Kidney epithelial cell (primary cell): Measurements from ENCODE around the gene SMAP2. TPM values are rescaled to one million over a fixed set of nuclear protein-coding genes. Genes with fewer than 3 reads are reported as not detected.

Experiments
- DNase-seq: peaks from one replicate; pipeline ENCODE4 v3.0.0-alpha.2; 2010; ENCODE audit warnings: low read depth
- H3K27me3 ChIP-seq: 2 replicates; pipeline ENCODE4 v1.6.0; 2011; ENCODE audit warnings: low read length; ENCODE audit not compliant: control insufficient read depth, insufficient read depth
- H3K36me3 ChIP-seq: 2 replicates; pipeline ENCODE4 v1.5.1; 2011; ENCODE audit warnings: low read length; ENCODE audit not compliant: control insufficient read depth, insufficient read depth
- H3K4me3 ChIP-seq: 2 replicates; pipeline ENCODE4 v1.5.1; 2011; ENCODE audit warnings: low read depth, mild to moderate bottlenecking, control low read depth, low read length
- CTCF ChIP-seq: IDR thresholded peaks from 2 replicates; pipeline ENCODE4 v1.5.1; 2011; ENCODE audit warnings: mild to moderate bottlenecking, moderate library complexity, low read length, control low read depth, inconsistent platforms; ENCODE audit not compliant: insufficient read depth, poor library complexity, severe bottlenecking
- total RNA-seq: library from RNA; depleted of rRNA; stranded (reverse); fragments of >200 nt; gene quantifications from 2 replicates; pipeline ENCODE4 v1.2.3, GENCODE V29; 2015

SMAP2 gene
- total RNA-seq, 1 donor from 2014 or later: 13.8 TPM

- no peaks in the 10 kb centered on the region for H3K36me3 ChIP-seq
- no peak for TF ChIP-seq CTCF
These were observed 49.7 kb downstream of the SMAP2 start for GRCh38 chr1:40423264-40423642.

GRCh38 chr1:40423951-40424618 is 50.6 kb downstream of the SMAP2 start:
- DNase-seq: no peak
- Histone ChIP-seq H3K36me3 (no peaks in the 10 kb centered on the region), H3K4me3 (no peak overlapping the region), H3K27me3 (no peaks in the 10 kb centered on the region)
- no peak for TF ChIP-seq CTCF

More at GRCh38 chr1:40423264-40423642, 49.7 kb downstream of the SMAP2 start:
- Histone ChIP-seq H3K4me3 (no peak overlapping the region), H3K27me3 (no peaks in the 10 kb centered on the region)
- no peak for DNase-seq

- Histone ChIP-seq H3K4me3 (no peak overlapping the region), H3K27me3 (no peaks in the 10 kb centered on the region), H3K36me3 (no peaks in the 10 kb centered on the region)
- TF ChIP-seq CTCF: no peak
- no peak for DNase-seq
These were observed 51.7 kb downstream of the SMAP2 start for GRCh38 chr1:40425198-40425597.

GRCh38 chr1:40431385-40431784 is 57.9 kb downstream of the SMAP2 start:
- no peak overlapping the region for H3K4me3 ChIP-seq
- no peaks in the 10 kb centered on the region for H3K36me3 ChIP-seq
- H3K27me3 ChIP-seq: no peaks in the 10 kb centered on the region
- TF ChIP-seq CTCF: no peak
- no peak for DNase-seq

- Histone ChIP-seq H3K4me3 (no peak overlapping the region), H3K27me3 (no peaks in the 10 kb centered on the region), H3K36me3 (no peaks in the 10 kb centered on the region)
- no peak for TF ChIP-seq CTCF
- no peak for DNase-seq
These were observed 59.3 kb downstream of the SMAP2 start for GRCh38 chr1:40432644-40433390.
